Measurements from ENCODE around the gene SAMD4B. TPM values are rescaled to one million over a fixed set of nuclear protein-coding genes. Genes with fewer than 3 reads are reported as not detected.

SAMD4B gene
- total and polyA plus RNA-seq, 2 experiments from 2014 or later = 54.8 to 61.0 TPM

GRCh38 chr19:39356647-39357046 lies 14.4 kb downstream of the SAMD4B start:
- H3K27me3 ChIP-seq = no peaks in the 10 kb centered on the region
- WGBS (ENCODE audit: low lambda C conversion rate, missing lambda C conversion rate) = 96% methylated on average over 17 of the region's 18 CpGs
- TF ChIP-seq EZH2phosphoT487 (IDR thresholded peaks at IDR 0.05; ENCODE audit: low read depth, severe bottlenecking, unreplicated experiment) (no peak), CTCF (IDR thresholded peaks at IDR 0.05; ENCODE audit: poor library complexity) (no peak), EZH2 (IDR thresholded peaks at IDR 0.05; ENCODE audit: borderline replicate concordance) (no peak)
- DNase-seq (ENCODE audit: low spot score) = no peak
- H4K20me1 ChIP-seq (ENCODE audit: insufficient read depth, poor library complexity, severe bottlenecking) = peaks cover 4% of the 10 kb centered on the region
- no peak overlapping the region for H3K27ac ChIP-seq
- no peak overlapping the region for H2AFZ ChIP-seq
- H3K4me2 ChIP-seq = no peak overlapping the region
- H3K79me2 ChIP-seq = peaks cover 13% of the 10 kb centered on the region
- no peaks in the 10 kb centered on the region for H3K9me2 ChIP-seq (replicated peaks; ENCODE audit: insufficient read depth)
- no peak overlapping the region for H3K4me3 ChIP-seq
- no peaks in the 10 kb centered on the region for H3K9me3 ChIP-seq (ENCODE audit: low read depth)
- no peaks in the 10 kb centered on the region for H3K4me1 ChIP-seq (ENCODE audit: insufficient read depth)
- H3K36me3 ChIP-seq (replicated peaks; ENCODE audit: insufficient read depth, low read depth) = peaks cover 3% of the 10 kb centered on the region

GRCh38 chr19:39359026-39359425 lies 16.8 kb downstream of the SAMD4B start:
- Histone ChIP-seq H3K4me3 (no peak overlapping the region), H3K27ac (no peak overlapping the region), H3K9me2 (replicated peaks; ENCODE audit: insufficient read depth) (no peaks in the 10 kb centered on the region), H3K9me3 (ENCODE audit: low read depth) (no peaks in the 10 kb centered on the region), H3K4me1 (ENCODE audit: insufficient read depth) (peaks cover 4% of the 10 kb centered on the region), H3K79me2 (peaks cover 3% of the 10 kb centered on the region), H3K36me3 (replicated peaks; ENCODE audit: insufficient read depth, low read depth) (peaks cover 3% of the 10 kb centered on the region), H3K27me3 (no peaks in the 10 kb centered on the region), H4K20me1 (ENCODE audit: insufficient read depth, poor library complexity, severe bottlenecking) (no peaks in the 10 kb centered on the region), H3K4me2 (no peak overlapping the region), H2AFZ (no peak overlapping the region)
- TF ChIP-seq EZH2 (IDR thresholded peaks at IDR 0.05; ENCODE audit: borderline replicate concordance) (no peak), EZH2phosphoT487 (IDR thresholded peaks at IDR 0.05; ENCODE audit: low read depth, severe bottlenecking, unreplicated experiment) (no peak), CTCF (IDR thresholded peaks at IDR 0.05; ENCODE audit: poor library complexity) (no peak)
- 94% methylated on average over 3 of the region's 3 CpGs for WGBS (ENCODE audit: low lambda C conversion rate, missing lambda C conversion rate)
- no peak for DNase-seq (ENCODE audit: low spot score)

GRCh38 chr19:39360599-39360998 lies 18.4 kb downstream of the SAMD4B start:
- Histone ChIP-seq H2AFZ (no peak overlapping the region), H3K79me2 (peaks cover 6% of the 10 kb centered on the region), H3K27me3 (no peaks in the 10 kb centered on the region), H3K4me2 (no peak overlapping the region), H3K9me3 (ENCODE audit: low read depth) (no peaks in the 10 kb centered on the region), H3K4me3 (no peak overlapping the region), H3K36me3 (replicated peaks; ENCODE audit: insufficient read depth, low read depth) (peaks cover 3% of the 10 kb centered on the region), H3K9me2 (replicated peaks; ENCODE audit: insufficient read depth) (no peaks in the 10 kb centered on the region), H4K20me1 (ENCODE audit: insufficient read depth, poor library complexity, severe bottlenecking) (no peaks in the 10 kb centered on the region), H3K27ac (no peak overlapping the region), H3K4me1 (ENCODE audit: insufficient read depth) (peaks cover 4% of the 10 kb centered on the region)
- 100% methylated on average over 1 of the region's 1 CpG for WGBS (ENCODE audit: low lambda C conversion rate, missing lambda C conversion rate)
- TF ChIP-seq EZH2 (IDR thresholded peaks at IDR 0.05; ENCODE audit: borderline replicate concordance) = no peak
- TF ChIP-seq CTCF (IDR thresholded peaks at IDR 0.05; ENCODE audit: poor library complexity) = no peak
- no peak for TF ChIP-seq EZH2phosphoT487 (IDR thresholded peaks at IDR 0.05; ENCODE audit: low read depth, severe bottlenecking, unreplicated experiment)
- no peak for DNase-seq (ENCODE audit: low spot score)

All from hepatocyte (in vitro differentiated cells).